T-helper 1 cell (primary cell): ENCODE measurements around the gene SALL1.

Source experiments
- DNase-seq, 5 donors: peaks; one replicate each; pipeline ENCODE4 v3.0.0-alpha.2; 2012 to 2020

The SALL1 gene

DNA sequence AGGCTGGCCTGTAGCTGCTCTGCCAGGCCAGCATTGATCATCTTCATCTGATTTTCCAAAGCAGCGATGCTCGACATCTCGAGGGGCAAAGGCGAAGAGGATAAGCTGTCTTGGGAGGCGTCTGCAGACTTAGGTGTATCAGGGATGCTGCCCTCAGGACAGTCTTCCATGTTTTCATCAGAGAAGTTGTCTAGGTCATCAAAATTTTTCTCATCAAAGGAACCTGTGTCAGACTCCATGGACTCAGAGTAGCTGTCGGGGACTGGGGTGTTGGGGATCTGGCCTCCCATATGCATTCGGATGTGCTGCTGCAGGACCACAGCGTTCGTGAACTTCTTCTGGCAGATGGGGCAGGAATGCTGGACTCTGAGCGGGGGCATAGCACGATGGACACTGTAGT lies 11.5 kb downstream of the SALL1 start:
- no peak for DNase-seq

- DNase-seq = no peak
Measured at GRCh38 chr16:51138178-51138577, 12.9 kb downstream of the SALL1 start.

DNA sequence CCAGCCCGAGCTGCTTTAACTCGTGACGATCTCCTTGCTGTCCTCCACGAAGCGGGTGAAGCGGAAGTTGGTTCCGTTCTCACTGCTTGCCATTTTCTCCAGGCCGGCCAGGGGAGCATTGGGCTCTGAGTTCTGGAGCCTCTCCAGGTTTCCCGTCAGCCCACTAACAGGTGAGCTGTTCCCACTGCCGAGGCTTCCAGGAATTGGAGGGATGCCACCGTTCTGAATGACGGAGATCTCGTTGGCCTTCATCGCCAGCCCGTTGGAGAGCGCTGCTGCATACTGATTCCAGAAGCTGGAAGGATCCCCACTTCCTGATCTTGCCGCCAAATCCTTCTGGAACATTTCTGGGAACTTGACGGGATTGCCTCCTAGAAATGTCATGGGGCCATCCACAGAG lies 14.0 kb downstream of the SALL1 start:
- DNase-seq = no peak

DNA sequence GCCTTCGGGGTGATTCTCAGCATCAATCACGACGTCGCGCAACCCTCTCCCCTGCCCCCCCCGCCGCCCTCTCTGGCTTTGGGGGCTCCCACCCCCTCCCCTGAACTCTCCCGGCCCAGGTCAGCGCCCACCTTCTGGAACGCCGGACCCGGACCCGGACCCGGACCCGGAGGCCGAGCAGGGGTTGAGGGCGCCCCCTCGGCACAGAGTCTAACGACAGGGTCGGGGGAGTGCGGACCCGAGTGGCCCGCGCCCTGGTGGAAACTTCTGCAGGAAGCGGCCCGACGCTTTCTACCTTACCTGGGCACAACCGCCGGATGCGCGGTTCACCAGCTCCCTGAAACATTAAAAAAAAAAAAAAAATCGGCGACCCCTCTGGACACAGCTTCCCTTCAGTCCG lies 16.2 kb downstream of the SALL1 start:
- DNase-seq = no peak

- DNase-seq = no peak
Measured at GRCh38 chr16:51134269-51134812, 16.7 kb downstream of the SALL1 start.

DNA sequence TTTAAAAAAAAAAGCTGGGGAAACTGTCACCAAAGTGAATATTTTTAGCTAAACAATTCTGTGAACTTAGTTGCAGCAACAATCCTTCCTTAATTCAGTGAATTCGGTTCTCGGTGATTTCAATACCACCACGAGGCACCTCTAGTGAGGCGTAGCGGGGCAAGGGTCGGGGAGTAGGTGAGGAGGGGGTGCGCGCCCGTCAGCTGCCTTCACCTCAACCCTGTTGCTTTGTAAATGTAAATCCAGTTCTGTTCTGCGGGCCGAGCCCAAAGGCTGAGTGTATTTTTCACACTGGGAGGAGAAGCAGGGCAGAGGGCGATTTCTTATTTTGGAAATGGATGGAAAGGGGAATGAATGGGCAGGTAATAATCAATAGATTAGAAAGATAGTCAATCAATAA lies 17.4 kb downstream of the SALL1 start:
- no peak for DNase-seq

GRCh38 chr16:51133183-51133582 lies 17.9 kb downstream of the SALL1 start:
- no peak for DNase-seq

- DNase-seq = no peak
Measured at GRCh38 chr16:51132490-51133115, 18.5 kb downstream of the SALL1 start.

GRCh38 chr16:51131619-51132018 lies 19.5 kb downstream of the SALL1 start:
- no peak for DNase-seq

DNA sequence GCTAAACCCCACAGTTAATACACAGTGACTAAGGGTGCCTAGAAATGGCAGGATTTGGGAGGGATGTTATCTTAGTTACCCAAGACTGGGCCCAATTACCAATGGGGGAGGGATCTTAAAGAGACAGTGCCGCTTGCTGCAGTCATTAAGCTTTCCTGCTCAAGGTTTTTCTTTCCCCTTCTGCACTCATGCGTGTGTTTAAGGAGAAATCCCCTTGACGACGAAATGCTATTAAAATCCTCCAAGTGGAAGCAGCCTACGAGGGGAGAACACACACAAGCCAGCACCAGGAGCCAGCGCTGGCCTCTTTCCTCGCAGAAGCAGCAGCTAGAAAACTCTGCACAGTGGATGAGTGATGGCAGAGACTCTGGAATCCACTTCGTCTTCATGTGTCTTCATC lies 22.0 kb downstream of the SALL1 start:
- no peak for DNase-seq

GRCh38 chr16:51125992-51126391 lies 25.1 kb downstream of the SALL1 start:
- no peak for DNase-seq

DNA sequence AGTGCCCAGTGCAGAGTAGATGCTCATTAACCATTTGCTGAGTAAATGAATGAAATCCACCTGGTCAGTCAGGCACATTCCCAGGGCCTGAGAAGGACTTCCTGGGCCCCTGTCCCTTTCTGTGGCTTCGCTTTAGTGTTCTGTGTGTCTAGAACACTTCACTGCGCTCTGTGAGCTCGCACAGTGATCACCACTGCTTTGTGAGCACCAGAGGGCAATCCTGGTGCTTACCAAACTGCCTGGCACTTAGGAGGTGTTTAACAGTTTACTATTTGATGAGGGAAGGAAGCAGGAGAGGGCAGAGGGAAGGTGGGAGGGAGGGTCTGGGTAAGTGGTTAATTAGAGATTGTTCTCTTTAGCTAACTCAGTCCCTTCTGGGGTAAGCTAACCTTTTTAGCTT lies 26.2 kb downstream of the SALL1 start:
- no peak for DNase-seq

GRCh38 chr16:51121850-51122249 lies 29.2 kb downstream of the SALL1 start:
- DNase-seq = no peak

DNA sequence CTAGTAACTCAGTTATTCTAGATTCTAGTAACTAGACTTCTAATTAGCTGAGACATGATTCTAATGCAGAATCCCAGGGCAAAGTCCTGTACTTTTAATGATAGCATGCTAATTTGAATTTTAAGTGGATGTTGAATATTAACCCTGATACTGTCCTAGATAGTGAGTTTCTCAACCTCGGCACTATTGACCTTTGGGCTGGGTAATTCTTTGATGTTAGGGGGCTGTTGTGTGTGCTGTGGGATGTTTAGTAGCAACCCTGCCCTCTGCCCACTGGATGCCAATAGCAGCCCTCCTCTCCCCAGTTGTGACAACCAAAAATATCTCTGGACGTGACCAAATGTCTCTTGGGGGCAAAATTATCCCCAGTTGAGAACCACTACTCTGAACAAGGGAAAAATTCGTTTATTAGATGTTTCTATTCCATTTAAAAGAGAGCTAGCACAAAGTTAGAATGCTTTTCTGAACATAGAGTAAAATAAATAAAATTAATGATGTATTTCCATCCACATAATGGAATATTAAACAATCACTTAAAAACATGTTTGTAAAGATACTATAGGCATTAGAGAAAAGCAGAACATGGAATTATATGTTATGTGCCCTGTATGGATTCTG lies 30.2 kb downstream of the SALL1 start:
- DNase-seq = no peak

- no peak for DNase-seq
Measured at GRCh38 chr16:51119973-51120729, 30.9 kb downstream of the SALL1 start.

DNA sequence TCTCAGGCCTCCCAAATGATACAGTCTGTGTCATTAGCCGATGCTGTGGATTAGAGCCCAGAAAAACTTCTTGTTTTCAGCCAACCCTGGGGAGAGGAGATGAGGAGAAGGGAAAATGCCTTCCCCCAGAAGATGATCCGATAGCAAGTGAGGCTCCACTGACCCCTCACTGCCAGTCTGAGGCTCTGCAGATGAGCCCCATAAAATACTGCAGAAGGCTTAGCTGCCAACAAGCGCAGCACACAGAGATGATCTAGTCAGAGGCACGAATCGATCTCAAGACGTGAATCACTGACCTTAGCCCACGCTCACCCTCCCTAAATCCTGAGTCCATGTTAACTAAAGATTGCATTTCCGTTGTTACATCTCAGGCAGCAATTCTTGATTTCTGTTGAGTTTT lies 31.5 kb downstream of the SALL1 start:
- DNase-seq = no peak

GRCh38 chr16:51116353-51116752 lies 34.7 kb downstream of the SALL1 start:
- DNase-seq = no peak

GRCh38 chr16:51114382-51114781 lies 36.7 kb downstream of the SALL1 start:
- DNase-seq = no peak

DNA sequence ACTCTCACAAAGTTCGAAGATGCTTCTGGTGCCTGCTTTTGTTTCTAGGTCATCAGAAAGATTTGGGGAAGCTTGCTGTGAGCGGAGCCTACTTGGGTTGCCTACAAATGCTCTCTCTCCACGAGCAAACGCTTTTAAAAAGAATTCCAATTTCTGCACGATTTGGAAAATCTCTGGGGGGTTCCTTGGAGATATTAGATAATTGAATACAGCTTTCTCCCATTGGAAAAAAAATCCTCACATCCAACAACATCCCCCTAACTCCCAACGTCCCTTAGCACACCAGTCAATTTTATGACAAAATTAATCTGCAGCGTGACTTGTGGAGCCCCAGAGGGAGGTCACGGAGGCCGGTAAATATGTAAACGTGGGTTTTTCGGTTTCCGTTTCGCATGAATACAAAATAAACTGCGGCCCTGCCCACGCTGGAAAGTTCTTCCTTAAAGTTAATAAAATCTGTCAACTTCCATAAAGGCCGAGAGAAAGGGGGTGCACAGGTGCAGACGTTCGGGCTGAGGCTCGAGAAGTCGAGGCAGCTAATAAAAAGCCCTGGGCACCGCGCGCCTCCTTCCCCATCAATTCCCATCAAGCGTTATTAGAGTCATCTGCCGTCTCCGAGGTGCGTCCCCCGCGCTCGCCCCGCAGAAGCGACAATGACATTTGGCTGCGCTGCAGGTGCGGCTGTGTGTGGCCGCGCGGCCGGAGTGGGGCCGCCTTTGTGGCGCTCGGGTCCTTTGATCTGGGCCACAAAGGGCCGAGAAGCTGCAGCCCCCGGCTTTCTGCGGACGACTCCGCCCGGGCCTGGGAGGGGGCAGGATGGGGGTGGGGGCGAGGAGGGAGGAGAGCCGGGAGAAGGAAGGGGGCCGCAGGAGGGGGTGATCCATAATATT lies 37.6 kb downstream of the SALL1 start:
- DNase-seq = no peak

DNA sequence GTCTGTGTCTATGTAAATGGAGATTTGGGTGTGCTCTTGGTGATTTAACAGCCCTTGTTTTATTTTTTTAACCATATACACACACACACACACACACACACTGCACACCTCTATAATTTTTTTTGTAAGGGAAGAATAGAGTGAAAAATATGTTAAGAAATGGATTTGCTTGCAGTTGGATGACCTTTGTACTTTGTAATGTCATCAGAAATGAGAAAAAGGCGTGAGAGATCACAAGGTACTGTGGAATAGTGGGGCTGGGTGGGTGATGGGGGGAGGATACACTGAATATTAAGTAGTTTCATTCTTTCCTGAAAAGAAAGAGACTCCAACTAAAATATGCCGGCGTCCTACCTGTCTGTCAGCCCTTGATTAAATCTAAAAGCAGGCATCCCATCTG lies 38.7 kb downstream of the SALL1 start:
- DNase-seq = no peak

GRCh38 chr16:51111759-51112158 lies 39.3 kb downstream of the SALL1 start:
- no peak for DNase-seq

GRCh38 chr16:51110700-51111157 lies 40.3 kb downstream of the SALL1 start:
- no peak for DNase-seq

DNA sequence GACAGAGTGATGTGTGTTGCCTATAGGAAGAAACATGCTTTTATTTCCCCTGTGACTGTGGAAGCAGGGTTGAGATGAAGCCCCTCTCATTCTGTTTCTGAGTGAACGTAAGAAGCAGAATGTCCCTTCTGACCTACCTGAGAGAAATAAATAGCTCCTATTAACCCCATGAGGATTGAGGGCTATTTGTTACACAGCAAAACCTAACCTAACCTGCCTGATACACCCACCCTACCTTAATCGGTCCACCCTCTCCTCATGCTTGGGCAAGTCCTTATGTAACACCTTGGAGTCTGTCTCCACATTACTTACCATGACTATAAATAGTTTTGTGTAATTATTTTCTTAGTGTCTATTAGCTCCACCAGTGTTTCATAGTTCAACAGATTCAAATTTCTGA lies 41.9 kb downstream of the SALL1 start:
- no peak for DNase-seq
